Ovary (tissue), 9 donors: Measurements from ENCODE around the gene CXADR. TPM values are rescaled to one million over a fixed set of nuclear protein-coding genes. Genes with fewer than 3 reads are reported as not detected.
"Not testable (repeated sequence)": the region's sequence is repeated elsewhere in the genome, so short reads cannot be mapped to it uniquely, and the experiment has no call there.

Source experiments
- DNase-seq, 5 donors: peaks; one replicate each; pipeline ENCODE4 v3.0.0-alpha.2; 2019 to 2020
- H3K27ac ChIP-seq, 2 donors: fragments of 200-600 bp; one replicate each; pipeline versions ENCODE4 v1.5.1 to v1.8.0; 2019 to 2022
- H3K27me3 ChIP-seq: fragments of 200-600 bp; one replicate; pipeline ENCODE4 v1.8.0; 2022
- H3K36me3 ChIP-seq: fragments of 200-600 bp; sonication (generic); one replicate; pipeline ENCODE4 v1.5.1; 2019
- H3K4me1 ChIP-seq: one replicate; pipeline ENCODE4 v1.8.1; 2013; ENCODE audit warnings: mild to moderate bottlenecking, moderate library complexity; ENCODE audit not compliant: insufficient read depth
- H3K4me3 ChIP-seq: fragments of 200-600 bp; sonication (generic); one replicate; pipeline ENCODE4 v1.5.1; 2017
- H3K9me3 ChIP-seq, 2 donors: fragments of 200-600 bp in 1 of 2; sonication (generic) in 1 of 2; one replicate each; pipeline versions ENCODE4 v1.5.1 to v1.8.1; 2013 to 2019; ENCODE audit warnings: mild to moderate bottlenecking in 1 of 2, moderate library complexity in 1 of 2
- EP300 ChIP-seq: sonication (generic); formaldehyde crosslinking; IDR thresholded peaks from one replicate; pipeline ENCODE4 v1.6.1; 2017; ENCODE audit warnings: antibody characterized with exemption
- POLR2A ChIP-seq: fragments of 450-650 bp; IDR thresholded peaks from one replicate; pipeline ENCODE4 v1.6.1; 2017; ENCODE audit warnings: antibody characterized with exemption, mild to moderate bottlenecking, moderate library complexity
- WGBS, 3 donors: extraction: QIAGEN DNeasy Blood & Tissue Kit in 1 of 3; methylation state at CpG; one replicate each; pipeline versions ENCODE4 v1.1.5 to v1.1.7; 2013 to 2017; 5-methylcytosine and 5-hydroxymethylcytosine counted together
- intact Hi-C, 4 donors: fragments of 100-400 bp; cut with DNase I; formaldehyde crosslinking; loops; one replicate each; pipeline versions ENCODE4 v1.11.0 to v1.15.1; 2022 to 2023
- polyA plus RNA-seq, 2 donors: library from polyadenylated mRNA; stranded (reverse); fragments of 200-250 nt in 1 of 2; fragments of 350-450 nt in 1 of 2; fragmentation: Illumina TruSeq in 1 of 2; extraction: RNeasy Lipid Tissue Mini Kit (QIAGEN cat#74804) in 1 of 2; gene quantifications; one replicate each; pipeline ENCODE4 v1.2.3, GENCODE V29; 2013 to 2014
- total RNA-seq, 7 donors: library from RNA; depleted of rRNA in 2 of 7; stranded (reverse); fragments of >200 nt in 2 of 7; fragmentation: NEBNext Ultra II Directional in 3 of 7; extraction: Animal tissue kit (Norgen Biotek cat#: 25700) in 3 of 7; gene quantifications; one replicate each; pipeline versions ENCODE4 v1.1.0 to v1.2.4, GENCODE V29; 2016 to 2023
- TF ChIP-seq, protein P1 (sequence below), 3 donors: fragments of 450-650 bp in 2 of 3; fragments of 200-600 bp in 1 of 3; IDR thresholded peaks; one replicate each; pipeline versions ENCODE4 v1.5.1 to v1.8.0; 2016 to 2022; ENCODE audit warnings: antibody characterized with exemption in 3 of 3, mild to moderate bottlenecking in 1 of 3
- donor health status: DM: no; HTN: no; CAD: no; lungs with moderate emphysema.
- donor health status: DM: no; HTN: no; CAD: no.
- donor health status: Bipolar disorder and iron deficiency.
- donor health status: DM: yes; HTN: yes; CAD: no.
- donor health status: DM: no; HTN: no; CAD: no.
- donor health status: DM: yes; HTN: yes; CAD: no.

CXADR gene
- total and polyA plus RNA-seq, 9 donors, result 0.13 to 40.7 (median 1.4) TPM

DNA sequence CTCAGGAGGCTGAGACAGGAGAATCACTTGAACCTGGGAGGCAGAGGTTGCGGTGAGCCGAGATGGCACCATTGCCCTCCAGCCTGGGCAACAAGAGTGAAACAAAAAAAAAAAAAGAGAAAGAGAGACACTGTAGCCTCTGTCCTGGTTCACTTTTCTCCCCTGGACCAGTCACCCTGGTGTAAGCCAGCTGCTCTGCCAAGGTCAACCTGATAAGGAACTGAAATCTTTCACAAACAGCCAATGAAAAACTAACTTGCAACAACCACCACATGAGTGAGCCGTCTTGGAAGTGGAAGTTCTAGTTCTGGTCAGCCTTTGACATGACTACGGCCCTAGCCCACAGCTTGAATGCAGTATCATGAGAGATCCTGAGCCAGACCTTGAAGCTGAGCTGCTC, 36.8 kb upstream of the CXADR start:
- WGBS, 3 donors, result 54 to 71% (median 58%) methylated on average over 4 of the region's 4 CpGs
- no peak overlapping the region for H3K4me3 ChIP-seq
- H3K4me1 ChIP-seq, result no peaks in the 10 kb centered on the region
- no peaks in the 10 kb centered on the region for H3K9me3 ChIP-seq
- H3K27me3 ChIP-seq, result no peaks in the 10 kb centered on the region
- H3K36me3 ChIP-seq, result no peaks in the 10 kb centered on the region
- intact Hi-C loops, result no loop called here
- no peak overlapping the region for H3K27ac ChIP-seq
- no peak for TF ChIP-seq EP300
- no peak for TF ChIP-seq POLR2A
- TF ChIP-seq, protein P1, sequence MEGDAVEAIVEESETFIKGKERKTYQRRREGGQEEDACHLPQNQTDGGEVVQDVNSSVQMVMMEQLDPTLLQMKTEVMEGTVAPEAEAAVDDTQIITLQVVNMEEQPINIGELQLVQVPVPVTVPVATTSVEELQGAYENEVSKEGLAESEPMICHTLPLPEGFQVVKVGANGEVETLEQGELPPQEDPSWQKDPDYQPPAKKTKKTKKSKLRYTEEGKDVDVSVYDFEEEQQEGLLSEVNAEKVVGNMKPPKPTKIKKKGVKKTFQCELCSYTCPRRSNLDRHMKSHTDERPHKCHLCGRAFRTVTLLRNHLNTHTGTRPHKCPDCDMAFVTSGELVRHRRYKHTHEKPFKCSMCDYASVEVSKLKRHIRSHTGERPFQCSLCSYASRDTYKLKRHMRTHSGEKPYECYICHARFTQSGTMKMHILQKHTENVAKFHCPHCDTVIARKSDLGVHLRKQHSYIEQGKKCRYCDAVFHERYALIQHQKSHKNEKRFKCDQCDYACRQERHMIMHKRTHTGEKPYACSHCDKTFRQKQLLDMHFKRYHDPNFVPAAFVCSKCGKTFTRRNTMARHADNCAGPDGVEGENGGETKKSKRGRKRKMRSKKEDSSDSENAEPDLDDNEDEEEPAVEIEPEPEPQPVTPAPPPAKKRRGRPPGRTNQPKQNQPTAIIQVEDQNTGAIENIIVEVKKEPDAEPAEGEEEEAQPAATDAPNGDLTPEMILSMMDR (IDR thresholded peaks at IDR 0.05), result no peak
- DNase-seq, result no peak

DNA sequence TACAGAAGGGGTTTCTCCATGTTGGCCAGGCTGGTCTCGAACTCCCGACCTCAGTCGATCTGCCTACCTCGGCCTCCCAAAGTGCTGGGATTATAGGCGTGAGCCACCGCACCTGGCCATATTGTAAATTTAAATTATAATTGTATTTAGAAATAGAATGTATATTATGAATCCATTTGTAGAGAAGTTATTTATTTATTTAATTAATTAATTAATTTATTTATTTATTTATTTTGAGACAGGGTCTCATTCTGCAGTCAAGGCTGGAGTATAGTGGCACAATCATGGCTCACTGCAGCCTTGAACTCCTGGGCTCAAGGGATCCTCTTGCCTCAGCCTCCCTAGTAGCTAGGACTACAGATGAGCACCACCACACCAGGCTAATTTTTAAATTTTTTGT, 34.7 kb upstream of the CXADR start:
- not testable (repeated sequence) for H3K4me1 ChIP-seq, H3K9me3 ChIP-seq, H3K27ac ChIP-seq

DNA sequence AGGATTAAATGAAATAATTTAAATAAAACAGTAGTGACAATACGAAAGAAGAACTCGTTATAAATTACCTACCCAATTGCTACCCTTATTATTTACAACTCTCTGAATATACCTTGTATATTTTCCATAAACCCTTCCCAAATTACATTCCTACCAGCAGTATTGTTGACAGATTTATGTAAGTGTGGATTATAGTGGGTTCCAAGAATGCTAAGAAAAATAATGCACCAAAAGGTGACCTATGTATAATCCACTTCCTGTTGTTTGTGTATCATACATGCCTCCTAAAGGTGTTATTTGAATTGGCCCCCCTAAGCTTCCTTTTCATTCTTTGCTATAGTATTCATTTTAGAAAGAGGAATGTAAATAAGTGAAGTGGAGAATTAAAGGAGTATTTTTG, 33.2 kb upstream of the CXADR start:
- Histone ChIP-seq H3K36me3 (no peaks in the 10 kb centered on the region), H3K27me3 (no peaks in the 10 kb centered on the region), H3K4me3 (no peak overlapping the region), H3K4me1 (no peaks in the 10 kb centered on the region), H3K9me3 (no peaks in the 10 kb centered on the region), H3K27ac (no peak overlapping the region)
- 87 to 94% (median 90%) methylated on average over 2 of the region's 2 CpGs for WGBS, 3 donors
- TF ChIP-seq, protein P1 (IDR thresholded peaks at IDR 0.05), result no peak
- no peak for TF ChIP-seq EP300
- no peak for TF ChIP-seq POLR2A
- intact Hi-C loops, result no loop called here
- DNase-seq, result no peak

More for the DNA sequence above, 34.7 kb upstream of the CXADR start:
- DNase-seq, H3K27me3 ChIP-seq, H3K36me3 ChIP-seq, intact Hi-C loops, H3K4me3 ChIP-seq: not testable (repeated sequence)
- 95 to 97% (median 97%) methylated on average over 6 of the region's 6 CpGs for WGBS, 3 donors

DNA sequence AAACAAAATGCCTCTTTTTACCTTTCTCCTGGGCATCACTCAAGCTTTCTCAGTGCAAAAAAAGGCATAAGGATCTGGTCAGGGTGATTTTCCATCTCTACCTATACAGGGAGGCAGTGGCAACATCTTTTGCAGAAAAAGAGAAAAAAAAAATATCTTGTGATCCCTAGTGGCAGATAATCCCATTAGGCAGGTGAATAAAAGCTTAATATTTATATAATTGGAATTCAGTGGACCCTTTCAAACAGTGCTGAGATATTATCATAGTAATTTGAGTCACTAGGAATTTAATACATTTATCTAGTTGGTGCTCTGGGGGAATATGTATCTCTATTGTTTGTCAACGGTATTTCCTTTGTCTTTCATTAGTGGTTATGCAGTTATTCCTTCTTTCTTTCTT, 29.9 kb upstream of the CXADR start:
- no peak for DNase-seq
- H3K4me1 ChIP-seq, result no peaks in the 10 kb centered on the region
- no peaks in the 10 kb centered on the region for H3K27me3 ChIP-seq
- no peaks in the 10 kb centered on the region for H3K9me3 ChIP-seq
- TF ChIP-seq POLR2A, result no peak
- TF ChIP-seq, protein P1 (IDR thresholded peaks at IDR 0.05), result no peak
- no peak for TF ChIP-seq EP300
- intact Hi-C loops, result no loop called here
- no peaks in the 10 kb centered on the region for H3K36me3 ChIP-seq
- no peak overlapping the region for H3K4me3 ChIP-seq
- 70 to 71% (median 70%) methylated on average over 1 of the region's 1 CpG for WGBS, 3 donors
- no peak overlapping the region for H3K27ac ChIP-seq

DNA sequence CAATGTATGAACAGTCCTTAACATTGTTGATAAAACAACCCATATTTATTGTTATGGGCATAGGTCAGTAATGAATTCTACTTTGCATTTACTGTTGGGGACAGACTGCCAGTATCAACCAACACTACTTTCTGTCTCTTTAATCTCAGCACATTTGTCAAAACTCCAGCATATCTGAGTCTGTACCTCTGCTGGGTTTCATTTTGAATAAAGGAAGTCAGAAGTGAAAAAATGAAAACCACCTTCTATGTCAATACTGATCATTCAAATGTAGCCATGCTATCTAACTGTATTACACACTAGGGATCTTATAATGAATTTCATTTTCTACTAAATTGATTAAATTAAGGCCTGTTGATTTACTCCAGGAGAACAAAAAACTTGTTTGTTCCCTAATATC, 24.2 kb upstream of the CXADR start:
- intact Hi-C loops, result no loop called here
- no peak overlapping the region for H3K4me3 ChIP-seq
- TF ChIP-seq, protein P1 (IDR thresholded peaks at IDR 0.05), result no peak
- TF ChIP-seq POLR2A, result no peak
- TF ChIP-seq EP300, result no peak
- H3K36me3 ChIP-seq, result no peaks in the 10 kb centered on the region
- H3K27ac ChIP-seq, result no peak overlapping the region
- H3K9me3 ChIP-seq, result no peaks in the 10 kb centered on the region
- H3K27me3 ChIP-seq, result no peaks in the 10 kb centered on the region
- H3K4me1 ChIP-seq, result no peaks in the 10 kb centered on the region
- DNase-seq, result no peak

DNA sequence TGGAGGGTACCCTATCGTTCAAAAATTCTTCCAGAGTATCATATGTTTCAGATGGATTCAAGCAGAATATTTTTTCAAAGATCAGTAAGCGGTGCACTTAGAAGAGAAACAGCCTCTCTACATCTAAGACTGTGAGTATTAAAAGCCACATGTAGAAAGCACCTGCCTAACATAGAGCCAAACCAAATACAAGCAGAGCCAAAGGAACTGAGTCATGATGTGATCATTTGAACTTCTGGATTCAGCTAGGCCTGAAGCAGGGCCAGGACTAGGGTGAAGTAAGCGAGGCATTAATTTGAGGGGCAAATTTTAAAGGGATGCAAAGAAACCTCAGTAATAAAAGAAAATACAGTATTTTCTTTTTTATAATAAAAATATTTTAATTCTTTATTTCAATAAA, 23.3 kb upstream of the CXADR start:
- H3K27me3 ChIP-seq, intact Hi-C loops: not testable (repeated sequence)
- WGBS, 3 donors, result 67 to 71% (median 71%) methylated on average over 3 of the region's 3 CpGs

More for the DNA sequence above, 23.3 kb upstream of the CXADR start:
- H3K4me3 ChIP-seq, DNase-seq, H3K36me3 ChIP-seq, H3K27ac ChIP-seq, H3K4me1 ChIP-seq, H3K9me3 ChIP-seq: not testable (repeated sequence)
